ENCODE data around the gene MAPK12.

Gene MAPK12

GRCh38 chr22:50293441-50294318 lies 32.2 kb upstream of the MAPK12 start:
- TF ChIP-seq CTCF (IDR thresholded peaks at IDR 0.05; ENCODE audit: low read length, missing control alignments), result no peak
- peak overlapping the region; percentile 25 for H3K4me3 ChIP-seq (replicated peaks; ENCODE audit: low read depth, low read length)
- DNase-seq (ENCODE audit: low read depth), result peak; percentile 80

- no peak for TF ChIP-seq CTCF (IDR thresholded peaks at IDR 0.05; ENCODE audit: low read length, missing control alignments)
- peak overlapping the region; percentile 5 for H3K4me3 ChIP-seq (replicated peaks; ENCODE audit: low read depth, low read length)
- no peak for DNase-seq (ENCODE audit: low read depth)
These were observed 31.4 kb upstream of the MAPK12 start for GRCh38 chr22:50292643-50293440.

GRCh38 chr22:50289942-50290630 lies 28.6 kb upstream of the MAPK12 start:
- no peak overlapping the region for H3K4me3 ChIP-seq (replicated peaks; ENCODE audit: low read depth, low read length)
- no peak for DNase-seq (ENCODE audit: low read depth)
- TF ChIP-seq CTCF (IDR thresholded peaks at IDR 0.05; ENCODE audit: low read length, missing control alignments), result no peak

- no peak overlapping the region for H3K4me3 ChIP-seq (replicated peaks; ENCODE audit: low read depth, low read length)
- DNase-seq (ENCODE audit: low read depth), result no peak
- no peak for TF ChIP-seq CTCF (IDR thresholded peaks at IDR 0.05; ENCODE audit: low read length, missing control alignments)
These were observed 27.9 kb upstream of the MAPK12 start for GRCh38 chr22:50289151-50289941.

- no peak overlapping the region for H3K4me3 ChIP-seq (replicated peaks; ENCODE audit: low read depth, low read length)
- TF ChIP-seq CTCF (IDR thresholded peaks at IDR 0.05; ENCODE audit: low read length, missing control alignments), result no peak
- no peak for DNase-seq (ENCODE audit: low read depth)
These were observed 26.2 kb upstream of the MAPK12 start for GRCh38 chr22:50287731-50288130.

GRCh38 chr22:50286701-50287318 lies 25.3 kb upstream of the MAPK12 start:
- TF ChIP-seq CTCF (IDR thresholded peaks at IDR 0.05; ENCODE audit: low read length, missing control alignments), result no peak
- DNase-seq (ENCODE audit: low read depth), result no peak
- no peak overlapping the region for H3K4me3 ChIP-seq (replicated peaks; ENCODE audit: low read depth, low read length)
